ENCODE measurements around the gene GABPB2. TPM values are rescaled to one million over a fixed set of nuclear protein-coding genes. Genes with fewer than 3 reads are reported as not detected.

The GABPB2 gene
- total and polyA plus RNA-seq, 2 experiments from 2014 or later: 1.1 to 2.6 TPM

DNA sequence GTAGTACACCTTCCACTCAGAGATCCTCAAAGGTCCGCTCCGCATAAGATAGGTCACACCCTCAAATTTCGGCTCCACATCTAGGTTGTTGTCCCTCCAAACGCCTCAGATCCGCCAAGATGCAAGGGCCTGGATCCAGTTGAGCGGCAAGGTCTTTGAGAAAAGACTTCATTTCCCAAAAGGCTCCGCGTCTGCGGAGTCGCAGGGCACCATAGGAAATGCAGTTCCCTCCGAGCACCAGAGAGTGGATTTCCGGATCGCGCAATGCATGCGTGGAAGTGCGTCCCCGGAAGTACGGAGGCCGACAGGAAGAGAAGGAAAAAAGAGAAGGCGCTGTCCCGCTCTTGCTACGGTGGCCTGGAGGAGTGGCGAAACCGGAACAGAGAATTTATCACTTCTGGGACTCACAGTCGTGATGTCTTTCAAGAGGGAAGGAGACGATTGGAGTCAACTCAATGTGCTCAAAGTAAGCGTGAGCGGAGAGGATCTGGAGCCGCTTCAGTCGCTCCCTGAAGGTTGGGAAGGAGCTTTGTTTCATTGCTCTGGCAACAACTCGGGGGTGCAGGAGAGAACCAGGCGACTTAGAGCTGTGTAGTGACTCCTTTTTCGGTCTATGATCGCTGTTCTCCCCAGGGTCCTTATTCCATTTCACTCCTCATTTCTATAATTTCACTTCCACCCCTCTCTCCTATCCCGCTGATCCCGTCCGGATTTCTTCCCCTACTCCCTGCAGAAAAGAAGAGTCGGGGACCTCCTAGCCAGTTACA, 95.4 kb downstream of the GABPB2 start, which contains the start of the genes LYSMD1 and SCNM1:
Gene LYSMD1 (minus strand): TSS at position 165 of the 767 bp plus-strand sequence. CDS start 644 bp downstream, outside the sequence.
Gene SCNM1 (plus strand): TSS at position 407 of the 767 bp plus-strand sequence. CDS start 9 bp downstream, at position 416.
- H3K4me2 ChIP-seq: peak within 1 kb of the TSS; percentile 87
- peak within 1 kb of the TSS; percentile 97 for H3K4me3 Mint-ChIP-seq
- TF ChIP-seq CREB1 (CRISPR knock-in tag; IDR thresholded peaks at IDR 0.05; ENCODE audit: low read depth) (peak; percentile 86), ZNF331 (CRISPR knock-in tag; IDR thresholded peaks at IDR 0.05; ENCODE audit: low read depth) (no peak), POLR2AphosphoS5 (IDR thresholded peaks at IDR 0.05; ENCODE audit: low read depth) (peak; percentile 69), EZH2 (IDR thresholded peaks at IDR 0.05; ENCODE audit: low read depth, unreplicated experiment) (no peak), STAT1 (IDR thresholded peaks at IDR 0.05; ENCODE audit: unreplicated experiment) (no peak)
- TF ChIP-seq, protein P1, sequence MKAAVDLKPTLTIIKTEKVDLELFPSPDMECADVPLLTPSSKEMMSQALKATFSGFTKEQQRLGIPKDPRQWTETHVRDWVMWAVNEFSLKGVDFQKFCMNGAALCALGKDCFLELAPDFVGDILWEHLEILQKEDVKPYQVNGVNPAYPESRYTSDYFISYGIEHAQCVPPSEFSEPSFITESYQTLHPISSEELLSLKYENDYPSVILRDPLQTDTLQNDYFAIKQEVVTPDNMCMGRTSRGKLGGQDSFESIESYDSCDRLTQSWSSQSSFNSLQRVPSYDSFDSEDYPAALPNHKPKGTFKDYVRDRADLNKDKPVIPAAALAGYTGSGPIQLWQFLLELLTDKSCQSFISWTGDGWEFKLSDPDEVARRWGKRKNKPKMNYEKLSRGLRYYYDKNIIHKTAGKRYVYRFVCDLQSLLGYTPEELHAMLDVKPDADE (IDR thresholded peaks at IDR 0.05): peak; percentile 100
- TF ChIP-seq, protein P2, sequence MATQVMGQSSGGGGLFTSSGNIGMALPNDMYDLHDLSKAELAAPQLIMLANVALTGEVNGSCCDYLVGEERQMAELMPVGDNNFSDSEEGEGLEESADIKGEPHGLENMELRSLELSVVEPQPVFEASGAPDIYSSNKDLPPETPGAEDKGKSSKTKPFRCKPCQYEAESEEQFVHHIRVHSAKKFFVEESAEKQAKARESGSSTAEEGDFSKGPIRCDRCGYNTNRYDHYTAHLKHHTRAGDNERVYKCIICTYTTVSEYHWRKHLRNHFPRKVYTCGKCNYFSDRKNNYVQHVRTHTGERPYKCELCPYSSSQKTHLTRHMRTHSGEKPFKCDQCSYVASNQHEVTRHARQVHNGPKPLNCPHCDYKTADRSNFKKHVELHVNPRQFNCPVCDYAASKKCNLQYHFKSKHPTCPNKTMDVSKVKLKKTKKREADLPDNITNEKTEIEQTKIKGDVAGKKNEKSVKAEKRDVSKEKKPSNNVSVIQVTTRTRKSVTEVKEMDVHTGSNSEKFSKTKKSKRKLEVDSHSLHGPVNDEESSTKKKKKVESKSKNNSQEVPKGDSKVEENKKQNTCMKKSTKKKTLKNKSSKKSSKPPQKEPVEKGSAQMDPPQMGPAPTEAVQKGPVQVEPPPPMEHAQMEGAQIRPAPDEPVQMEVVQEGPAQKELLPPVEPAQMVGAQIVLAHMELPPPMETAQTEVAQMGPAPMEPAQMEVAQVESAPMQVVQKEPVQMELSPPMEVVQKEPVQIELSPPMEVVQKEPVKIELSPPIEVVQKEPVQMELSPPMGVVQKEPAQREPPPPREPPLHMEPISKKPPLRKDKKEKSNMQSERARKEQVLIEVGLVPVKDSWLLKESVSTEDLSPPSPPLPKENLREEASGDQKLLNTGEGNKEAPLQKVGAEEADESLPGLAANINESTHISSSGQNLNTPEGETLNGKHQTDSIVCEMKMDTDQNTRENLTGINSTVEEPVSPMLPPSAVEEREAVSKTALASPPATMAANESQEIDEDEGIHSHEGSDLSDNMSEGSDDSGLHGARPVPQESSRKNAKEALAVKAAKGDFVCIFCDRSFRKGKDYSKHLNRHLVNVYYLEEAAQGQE (IDR thresholded peaks at IDR 0.05; ENCODE audit: unreplicated experiment): no peak
- 0 out of 2 replicates have a peak, but pooled peaks cover 5% of the 10 kb centered on the region for H3F3A ChIP-seq (replicated peaks; ENCODE audit: low read depth)
- ATAC-seq (peak; percentile 94), DNase-seq (ENCODE audit: low spot score) (peak; percentile 99)
- H3K27me3 ChIP-seq (ENCODE audit: insufficient read depth): no peaks in the 10 kb centered on the region
- H3K4me1 Mint-ChIP-seq: peaks cover 16% of the 10 kb centered on the region
- peaks cover 3% of the 10 kb centered on the region; the same call in 1 of the 3 replicates for H3K9me3 Mint-ChIP-seq
- H3K4me1 ChIP-seq (ENCODE audit: insufficient read depth): peaks cover 12% of the 10 kb centered on the region
- peaks cover 9% of the 10 kb centered on the region; the same call in 1 of the 2 replicates for H3K36me3 ChIP-seq (ENCODE audit: insufficient read depth)
- H3K27ac Mint-ChIP-seq: peak within 1 kb of the TSS; percentile 95
- peak within 1 kb of the TSS; percentile 64 for H3K27ac ChIP-seq (ENCODE audit: low read depth)
- H4K20me1 ChIP-seq (replicated peaks; ENCODE audit: insufficient read depth): no peaks in the 10 kb centered on the region
- peak within 1 kb of the TSS; percentile 66 for H3K4me3 ChIP-seq
- peaks cover 43% of the 10 kb centered on the region for H3K36me3 Mint-ChIP-seq (ENCODE audit: low read depth)
- H3K79me2 ChIP-seq (replicated peaks; ENCODE audit: insufficient read depth): peaks cover 8% of the 10 kb centered on the region
- peak within 1 kb of the TSS; percentile 45 for H2AFZ ChIP-seq
- H3K27me3 Mint-ChIP-seq (ENCODE audit: insufficient read depth, low read depth, poor library complexity): peaks cover 9% of the 10 kb centered on the region
- no peaks in the 10 kb centered on the region for H3K9me2 ChIP-seq (ENCODE audit: insufficient read depth)

DNA sequence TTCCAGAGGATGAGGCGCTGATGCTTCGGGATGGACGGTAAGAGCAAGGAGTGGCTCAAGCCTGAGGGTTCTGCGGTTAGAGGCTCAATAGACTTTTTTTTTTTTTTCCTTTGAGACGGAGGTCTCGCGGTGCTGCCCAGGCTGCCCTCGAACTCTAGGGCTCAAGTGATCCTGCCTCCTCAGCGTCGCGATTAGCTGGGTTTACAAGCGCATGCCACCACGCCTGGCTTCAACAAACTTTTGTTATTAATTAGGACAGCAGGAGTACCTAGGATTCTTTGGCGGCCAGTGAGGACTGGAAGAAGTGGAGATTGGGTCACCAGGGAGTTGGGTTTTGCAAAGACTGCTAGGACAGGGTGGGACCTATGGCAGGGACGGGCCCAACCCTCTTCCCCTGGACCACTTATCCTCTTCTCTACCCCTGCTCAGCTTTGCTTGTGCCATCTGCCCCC, 96.0 kb downstream of the GABPB2 start:
- ATAC-seq (peak; percentile 8), DNase-seq (ENCODE audit: low spot score) (peak; percentile 59)
- H3K4me3 ChIP-seq: peak overlapping the region; percentile 66
- peaks cover 7% of the 10 kb centered on the region; the same call in 1 of the 2 replicates for H3K36me3 ChIP-seq (ENCODE audit: insufficient read depth)
- Mint-ChIP-seq H3K36me3 (ENCODE audit: low read depth) (peaks cover 38% of the 10 kb centered on the region), H3K27me3 (ENCODE audit: insufficient read depth, low read depth, poor library complexity) (peaks cover 9% of the 10 kb centered on the region), H3K27ac (peak overlapping the region; percentile 95; the same call in 1 of the 2 replicates), H3K4me1 (peaks cover 16% of the 10 kb centered on the region), H3K9me3 (peaks cover 3% of the 10 kb centered on the region; the same call in 1 of the 3 replicates), H3K4me3 (peak overlapping the region; percentile 97)
- 0 out of 2 replicates have a peak, but pooled peaks cover 5% of the 10 kb centered on the region for H3F3A ChIP-seq (replicated peaks; ENCODE audit: low read depth)
- peaks cover 12% of the 10 kb centered on the region for H3K4me1 ChIP-seq (ENCODE audit: insufficient read depth)
- H3K79me2 ChIP-seq (replicated peaks; ENCODE audit: insufficient read depth): peaks cover 8% of the 10 kb centered on the region
- peak overlapping the region; percentile 0 for H3K27ac ChIP-seq (ENCODE audit: low read depth)
- peak overlapping the region; percentile 87 for H3K4me2 ChIP-seq
- peak overlapping the region; percentile 34; the same call in 1 of the 2 replicates for H2AFZ ChIP-seq
- H3K9me2 ChIP-seq (ENCODE audit: insufficient read depth): no peaks in the 10 kb centered on the region
- no peaks in the 10 kb centered on the region for H4K20me1 ChIP-seq (replicated peaks; ENCODE audit: insufficient read depth)
- no peaks in the 10 kb centered on the region for H3K27me3 ChIP-seq (ENCODE audit: insufficient read depth)
- TF ChIP-seq ZNF331 (CRISPR knock-in tag; IDR thresholded peaks at IDR 0.05; ENCODE audit: low read depth): no peak
- TF ChIP-seq POLR2AphosphoS5 (IDR thresholded peaks at IDR 0.05; ENCODE audit: low read depth): no peak
- no peak for TF ChIP-seq ZNF114 (CRISPR knock-in tag; IDR thresholded peaks at IDR 0.05)
- TF ChIP-seq, protein P3, sequence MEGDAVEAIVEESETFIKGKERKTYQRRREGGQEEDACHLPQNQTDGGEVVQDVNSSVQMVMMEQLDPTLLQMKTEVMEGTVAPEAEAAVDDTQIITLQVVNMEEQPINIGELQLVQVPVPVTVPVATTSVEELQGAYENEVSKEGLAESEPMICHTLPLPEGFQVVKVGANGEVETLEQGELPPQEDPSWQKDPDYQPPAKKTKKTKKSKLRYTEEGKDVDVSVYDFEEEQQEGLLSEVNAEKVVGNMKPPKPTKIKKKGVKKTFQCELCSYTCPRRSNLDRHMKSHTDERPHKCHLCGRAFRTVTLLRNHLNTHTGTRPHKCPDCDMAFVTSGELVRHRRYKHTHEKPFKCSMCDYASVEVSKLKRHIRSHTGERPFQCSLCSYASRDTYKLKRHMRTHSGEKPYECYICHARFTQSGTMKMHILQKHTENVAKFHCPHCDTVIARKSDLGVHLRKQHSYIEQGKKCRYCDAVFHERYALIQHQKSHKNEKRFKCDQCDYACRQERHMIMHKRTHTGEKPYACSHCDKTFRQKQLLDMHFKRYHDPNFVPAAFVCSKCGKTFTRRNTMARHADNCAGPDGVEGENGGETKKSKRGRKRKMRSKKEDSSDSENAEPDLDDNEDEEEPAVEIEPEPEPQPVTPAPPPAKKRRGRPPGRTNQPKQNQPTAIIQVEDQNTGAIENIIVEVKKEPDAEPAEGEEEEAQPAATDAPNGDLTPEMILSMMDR (conservative IDR thresholded peaks at IDR 0.05; ENCODE audit: low read depth in 2 of 2): no peak
- TF ChIP-seq NANOG (IDR thresholded peaks at IDR 0.05; ENCODE audit: borderline replicate concordance): no peak
- no peak for TF ChIP-seq JUNB (IDR thresholded peaks at IDR 0.05; ENCODE audit: unreplicated experiment)
- TF ChIP-seq STAT1 (IDR thresholded peaks at IDR 0.05; ENCODE audit: unreplicated experiment): no peak
- TF ChIP-seq, protein P1 (IDR thresholded peaks at IDR 0.05): no peak
- no peak for TF ChIP-seq EZH2 (IDR thresholded peaks at IDR 0.05; ENCODE audit: low read depth, unreplicated experiment)
- TF ChIP-seq EZH2phosphoT487 (IDR thresholded peaks at IDR 0.05; ENCODE audit: unreplicated experiment): no peak

Data from GM23338 (cell line).